Gastrocnemius medialis (tissue), 4 donors: ENCODE data around the gene UGT1A9.

Experiments
- CTCF ChIP-seq, 5 experiments: fragments of 450-650 bp in 3 of 5; fragments of 200-600 bp in 2 of 5; sonication (generic) in 2 of 5; IDR thresholded peaks in 4 of 5; conservative IDR thresholded peaks in 1 of 5; 1 replicate in 4 of 5; 2 replicates in 1 of 5; pipeline ENCODE4 v1.5.1; 2016 to 2019; ENCODE audit warnings: antibody characterized with exemption in 5 of 5, mild to moderate bottlenecking in 3 of 5, moderate library complexity in 3 of 5
- POLR2A ChIP-seq, 2 donors: fragments of 450-650 bp; IDR thresholded peaks; one replicate each; pipeline ENCODE4 v1.6.1; 2017; ENCODE audit warnings: antibody characterized with exemption in 2 of 2, mild to moderate bottlenecking in 2 of 2, moderate library complexity in 2 of 2

GRCh38 chr2:233819884-233820773 is 148.4 kb downstream of the UGT1A9 start:
- TF ChIP-seq CTCF (IDR thresholded peaks at IDR 0.05 in 4 of 5, conservative IDR thresholded peaks at IDR 0.05 in 1 of 5) (no peak), POLR2A (IDR thresholded peaks at IDR 0.05) (no peak)
